GM12892 (cell line): ENCODE results near the gene CFAP299.

ENCODE experiments used
- POLR2A ChIP-seq: IDR thresholded peaks from 2 replicates; pipeline ENCODE4 v1.6.1; 2011; ENCODE audit warnings: low read depth, low read length, control low read depth
- POLR2AphosphoS5 ChIP-seq: IDR thresholded peaks from 2 replicates; pipeline ENCODE4 v1.6.1; 2011; ENCODE audit warnings: low read depth, low read length, control low read depth
- TAF1 ChIP-seq: IDR thresholded peaks from 2 replicates; pipeline ENCODE4 v1.6.1; 2011; ENCODE audit warnings: low read depth, mild to moderate bottlenecking, control low read depth, low read length, borderline replicate concordance

GRCh38 chr4:80912350-80912749 is 576.8 kb downstream of the CFAP299 start:
- no peak for TF ChIP-seq TAF1
- TF ChIP-seq POLR2A, result no peak
- no peak for TF ChIP-seq POLR2AphosphoS5
